K562 (cell line): Measurements from ENCODE around the gene IL17REL. TPM values are rescaled to one million over a fixed set of nuclear protein-coding genes. Genes with fewer than 3 reads are reported as not detected.

ENCODE experiments used
- CBX1 ChIP-seq: sonication (generic); IDR thresholded peaks from 2 replicates; pipeline ENCODE4 v1.6.1; 2016; ENCODE audit warnings: antibody characterized with exemption, low read depth, mild to moderate bottlenecking
- GTF2F1 ChIP-seq: IDR thresholded peaks from 2 replicates; pipeline ENCODE4 v1.6.1; 2011; ENCODE audit warnings: low read depth, low read length, improper control_type of control experiment
- HNRNPUL1 ChIP-seq: fragments of 200-400 bp; formaldehyde crosslinking; IDR thresholded peaks from 2 replicates; pipeline ENCODE4 v1.6.1; 2017; ENCODE audit warnings: low read length
- MED1 ChIP-seq: sonication (generic); formaldehyde crosslinking; IDR thresholded peaks from 2 replicates; pipeline ENCODE4 v1.8.1; 2023; ENCODE audit warnings: missing genetic modification reagents, borderline replicate concordance
- MITF ChIP-seq: IDR thresholded peaks from 2 replicates; pipeline ENCODE4 v1.6.1; 2014; ENCODE audit warnings: antibody characterized with exemption
- MLLT1 ChIP-seq, 2 experiments: fragments of 450-650 bp; IDR thresholded peaks; 2 replicates each; pipeline ENCODE4 v1.6.1; 2016
- NUFIP1 ChIP-seq: fragments of 450-650 bp; IDR thresholded peaks from 2 replicates; pipeline ENCODE4 v1.6.1; 2018; ENCODE audit not compliant: partially characterized antibody
- SP1 ChIP-seq: sonication (generic); formaldehyde crosslinking; IDR thresholded peaks from 2 replicates; pipeline ENCODE4 v1.8.1; 2022; ENCODE audit warnings: mild to moderate bottlenecking, missing genetic modification reagents
- WHSC1 ChIP-seq: IDR thresholded peaks from one replicate; pipeline ENCODE4 v1.6.1; 2012; ENCODE audit warnings: low read length, control low read depth, inconsistent platforms
- ZBTB12 ChIP-seq: fragments of 250-450 bp; sonication (Bioruptor Pico); IDR thresholded peaks from 2 replicates; pipeline ENCODE4 v1.4.0; 2020
- ZC3H8 ChIP-seq: fragments of 450-650 bp; IDR thresholded peaks from 2 replicates; pipeline ENCODE4 v1.6.1; 2017
- polyA plus RNA-seq, 8 experiments: library from polyadenylated mRNA; depleted of rRNA in 4 of 8; stranded (reverse) in 5 of 8; unstranded in 3 of 8; fragments of >200 nt; fragmentation: Nextera tagmentation in 2 of 8; fragmentation: Illumina TruSeq in 1 of 8; extraction: Ambion mirVana in 2 of 8; extraction: Trizol in 1 of 8; gene quantifications; 2 replicates each; pipeline versions ENCODE4 v1.2.1 to v1.2.3, GENCODE V29; 2011 to 2014; ENCODE audit warnings: inconsistent platforms in 1 of 8, missing spikeins in 1 of 8
- total RNA-seq, 7 experiments: library from RNA; depleted of rRNA in 6 of 7; stranded (reverse); fragments of >200 nt in 6 of 7; fragmentation: Illumina TruSeq in 2 of 7; extraction: Trizol in 2 of 7; gene quantifications; 2 replicates each; pipeline versions ENCODE4 v1.2.1 to v1.2.3, GENCODE V29; 2011 to 2021; ENCODE audit warnings: low replicate concordance in 1 of 7
- TF ChIP-seq, protein P1 (sequence below): sonication (generic); formaldehyde crosslinking; IDR thresholded peaks from 2 replicates; pipeline ENCODE4 v1.8.1; 2023; ENCODE audit warnings: mild to moderate bottlenecking, missing genetic modification reagents
- TF ChIP-seq, protein P2 (sequence below), 2 experiments: fragments of 450-650 bp in 1 of 2; sonication (generic) in 1 of 2; formaldehyde crosslinking in 1 of 2; IDR thresholded peaks in 1 of 2; conservative IDR thresholded peaks in 1 of 2; 2 replicates each; pipeline versions ENCODE4 v1.6.1 to v1.8.1; 2016 to 2023; ENCODE audit warnings: mild to moderate bottlenecking in 2 of 2, moderate library complexity in 2 of 2, inconsistent platforms in 1 of 2, missing genetic modification reagents in 1 of 2
- TF ChIP-seq, protein P3 (sequence below), 2 experiments: fragments of 450-650 bp; IDR thresholded peaks; 2 replicates each; pipeline ENCODE4 v1.6.1; 2018; ENCODE audit warnings: mild to moderate bottlenecking in 2 of 2, low read depth in 1 of 2; ENCODE audit not compliant: partially characterized antibody in 2 of 2

IL17REL gene
- total and polyA plus RNA-seq, 9 of the 15 experiments (the other 6 are each of a cell fraction or from before 2014, with no cell fraction given), result 0.05 to 0.42 (median 0.11) TPM; not detected in 4

- TF ChIP-seq, protein P1, sequence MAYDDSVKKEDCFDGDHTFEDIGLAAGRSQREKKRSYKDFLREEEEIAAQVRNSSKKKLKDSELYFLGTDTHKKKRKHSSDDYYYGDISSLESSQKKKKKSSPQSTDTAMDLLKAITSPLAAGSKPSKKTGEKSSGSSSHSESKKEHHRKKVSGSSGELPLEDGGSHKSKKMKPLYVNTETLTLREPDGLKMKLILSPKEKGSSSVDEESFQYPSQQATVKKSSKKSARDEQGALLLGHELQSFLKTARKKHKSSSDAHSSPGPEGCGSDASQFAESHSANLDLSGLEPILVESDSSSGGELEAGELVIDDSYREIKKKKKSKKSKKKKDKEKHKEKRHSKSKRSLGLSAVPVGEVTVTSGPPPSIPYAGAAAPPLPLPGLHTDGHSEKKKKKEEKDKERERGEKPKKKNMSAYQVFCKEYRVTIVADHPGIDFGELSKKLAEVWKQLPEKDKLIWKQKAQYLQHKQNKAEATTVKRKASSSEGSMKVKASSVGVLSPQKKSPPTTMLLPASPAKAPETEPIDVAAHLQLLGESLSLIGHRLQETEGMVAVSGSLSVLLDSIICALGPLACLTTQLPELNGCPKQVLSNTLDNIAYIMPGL, result no peak
- TF ChIP-seq NUFIP1, result no peak
- no peak for TF ChIP-seq WHSC1
- TF ChIP-seq HNRNPUL1, result no peak
- peak; percentile 82 to 88; a peak in 3 of 4 replicates for TF ChIP-seq MLLT1 (IDR thresholded peaks at IDR 0.05)
- TF ChIP-seq SP1 (CRISPR knock-in tag), result no peak
- TF ChIP-seq MITF, result no peak
- no peak for TF ChIP-seq ZBTB12 (CRISPR knock-in tag)
- peak; percentile 53; the same call in 1 of the 2 replicates for TF ChIP-seq CBX1
- no peak for TF ChIP-seq MED1 (CRISPR knock-in tag)
- TF ChIP-seq, protein P2, sequence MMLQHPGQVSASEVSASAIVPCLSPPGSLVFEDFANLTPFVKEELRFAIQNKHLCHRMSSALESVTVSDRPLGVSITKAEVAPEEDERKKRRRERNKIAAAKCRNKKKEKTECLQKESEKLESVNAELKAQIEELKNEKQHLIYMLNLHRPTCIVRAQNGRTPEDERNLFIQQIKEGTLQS (IDR thresholded peaks at IDR 0.05), result no peak
- TF ChIP-seq, protein P2 (CRISPR knock-in tag; conservative IDR thresholded peaks at IDR 0.05), result no peak
- 0 out of 2 replicates have a peak, but pooled peaks have one; percentile 59 for TF ChIP-seq ZC3H8
- TF ChIP-seq, protein P3, sequence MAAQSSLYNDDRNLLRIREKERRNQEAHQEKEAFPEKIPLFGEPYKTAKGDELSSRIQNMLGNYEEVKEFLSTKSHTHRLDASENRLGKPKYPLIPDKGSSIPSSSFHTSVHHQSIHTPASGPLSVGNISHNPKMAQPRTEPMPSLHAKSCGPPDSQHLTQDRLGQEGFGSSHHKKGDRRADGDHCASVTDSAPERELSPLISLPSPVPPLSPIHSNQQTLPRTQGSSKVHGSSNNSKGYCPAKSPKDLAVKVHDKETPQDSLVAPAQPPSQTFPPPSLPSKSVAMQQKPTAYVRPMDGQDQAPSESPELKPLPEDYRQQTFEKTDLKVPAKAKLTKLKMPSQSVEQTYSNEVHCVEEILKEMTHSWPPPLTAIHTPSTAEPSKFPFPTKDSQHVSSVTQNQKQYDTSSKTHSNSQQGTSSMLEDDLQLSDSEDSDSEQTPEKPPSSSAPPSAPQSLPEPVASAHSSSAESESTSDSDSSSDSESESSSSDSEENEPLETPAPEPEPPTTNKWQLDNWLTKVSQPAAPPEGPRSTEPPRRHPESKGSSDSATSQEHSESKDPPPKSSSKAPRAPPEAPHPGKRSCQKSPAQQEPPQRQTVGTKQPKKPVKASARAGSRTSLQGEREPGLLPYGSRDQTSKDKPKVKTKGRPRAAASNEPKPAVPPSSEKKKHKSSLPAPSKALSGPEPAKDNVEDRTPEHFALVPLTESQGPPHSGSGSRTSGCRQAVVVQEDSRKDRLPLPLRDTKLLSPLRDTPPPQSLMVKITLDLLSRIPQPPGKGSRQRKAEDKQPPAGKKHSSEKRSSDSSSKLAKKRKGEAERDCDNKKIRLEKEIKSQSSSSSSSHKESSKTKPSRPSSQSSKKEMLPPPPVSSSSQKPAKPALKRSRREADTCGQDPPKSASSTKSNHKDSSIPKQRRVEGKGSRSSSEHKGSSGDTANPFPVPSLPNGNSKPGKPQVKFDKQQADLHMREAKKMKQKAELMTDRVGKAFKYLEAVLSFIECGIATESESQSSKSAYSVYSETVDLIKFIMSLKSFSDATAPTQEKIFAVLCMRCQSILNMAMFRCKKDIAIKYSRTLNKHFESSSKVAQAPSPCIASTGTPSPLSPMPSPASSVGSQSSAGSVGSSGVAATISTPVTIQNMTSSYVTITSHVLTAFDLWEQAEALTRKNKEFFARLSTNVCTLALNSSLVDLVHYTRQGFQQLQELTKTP (IDR thresholded peaks at IDR 0.05; ENCODE audit: low read depth in 1 of 2, partially characterized antibody in 2 of 2), result peak in 1 of 2 experiments; percentile 32
- no peak for TF ChIP-seq GTF2F1
These were observed 36.8 kb downstream of the IL17REL start (continued) for GRCh38 chr22:49975543-49976389.
